Spleen (tissue), 7 donors: ENCODE data around the gene GRK6.

Source experiments
- POLR2A ChIP-seq, 3 donors: fragments of 450-650 bp; IDR thresholded peaks; one replicate each; pipeline ENCODE4 v1.5.1; 2017; ENCODE audit warnings: antibody characterized with exemption in 3 of 3, mild to moderate bottlenecking in 1 of 3
- POLR2AphosphoS5 ChIP-seq, 3 donors: sonication (generic); formaldehyde crosslinking; IDR thresholded peaks; one replicate each; pipeline ENCODE4 v1.5.1; 2017; ENCODE audit warnings: antibody characterized with exemption in 3 of 3
- TF ChIP-seq, protein P1 (sequence below), 11 experiments: fragments of 200-600 bp in 7 of 11; fragments of 450-650 bp in 4 of 11; sonication (generic) in 4 of 11; IDR thresholded peaks in 8 of 11; conservative IDR thresholded peaks in 3 of 11; 1 replicate in 7 of 11; 2 replicates in 4 of 11; pipeline versions ENCODE4 v1.4.0 to v1.8.0; 2016 to 2021; ENCODE audit warnings: antibody characterized with exemption in 11 of 11, inconsistent platforms in 4 of 11, mild to moderate bottlenecking in 1 of 11
- donor health status: DM: no; HTN: no; CAD: no; lungs with moderate emphysema.
- donor health status: DM: no; HTN: no; CAD: no.
- donor health status: DM: no; HTN: no; CAD: no.

DNA sequence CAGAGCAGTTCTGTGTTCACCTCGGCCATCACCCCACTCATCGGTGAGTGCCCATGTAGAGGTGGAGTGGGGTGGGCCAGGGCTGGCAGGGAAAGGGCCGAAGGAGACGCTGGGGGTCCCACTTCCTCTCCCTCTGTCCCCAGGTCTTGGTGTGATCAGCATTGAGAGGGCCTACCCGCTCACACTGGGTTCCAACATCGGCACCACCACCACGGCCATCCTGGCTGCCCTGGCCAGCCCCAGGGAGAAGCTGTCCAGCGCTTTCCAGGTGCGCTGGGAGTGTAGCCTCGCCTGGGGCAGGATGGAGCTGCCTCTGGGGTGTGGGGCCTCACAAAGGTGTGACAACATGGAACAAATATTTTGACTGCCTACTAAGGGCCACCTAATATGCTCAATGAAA is 29.7 kb upstream of the GRK6 start:
- TF ChIP-seq, protein P1, sequence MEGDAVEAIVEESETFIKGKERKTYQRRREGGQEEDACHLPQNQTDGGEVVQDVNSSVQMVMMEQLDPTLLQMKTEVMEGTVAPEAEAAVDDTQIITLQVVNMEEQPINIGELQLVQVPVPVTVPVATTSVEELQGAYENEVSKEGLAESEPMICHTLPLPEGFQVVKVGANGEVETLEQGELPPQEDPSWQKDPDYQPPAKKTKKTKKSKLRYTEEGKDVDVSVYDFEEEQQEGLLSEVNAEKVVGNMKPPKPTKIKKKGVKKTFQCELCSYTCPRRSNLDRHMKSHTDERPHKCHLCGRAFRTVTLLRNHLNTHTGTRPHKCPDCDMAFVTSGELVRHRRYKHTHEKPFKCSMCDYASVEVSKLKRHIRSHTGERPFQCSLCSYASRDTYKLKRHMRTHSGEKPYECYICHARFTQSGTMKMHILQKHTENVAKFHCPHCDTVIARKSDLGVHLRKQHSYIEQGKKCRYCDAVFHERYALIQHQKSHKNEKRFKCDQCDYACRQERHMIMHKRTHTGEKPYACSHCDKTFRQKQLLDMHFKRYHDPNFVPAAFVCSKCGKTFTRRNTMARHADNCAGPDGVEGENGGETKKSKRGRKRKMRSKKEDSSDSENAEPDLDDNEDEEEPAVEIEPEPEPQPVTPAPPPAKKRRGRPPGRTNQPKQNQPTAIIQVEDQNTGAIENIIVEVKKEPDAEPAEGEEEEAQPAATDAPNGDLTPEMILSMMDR (IDR thresholded peaks at IDR 0.05 in 8 of 11, conservative IDR thresholded peaks at IDR 0.05 in 3 of 11), result no peak
- TF ChIP-seq POLR2AphosphoS5 (IDR thresholded peaks at IDR 0.05), result no peak
- no peak for TF ChIP-seq POLR2A (IDR thresholded peaks at IDR 0.05)
